Endodermal cell (in vitro differentiated cells): ENCODE results near the gene RPA1. TPM values are rescaled to one million over a fixed set of nuclear protein-coding genes. Genes with fewer than 3 reads are reported as not detected.
A peak's percentile ranks its signal among the peaks of the same experiment; 100 is the strongest.

Experiments used
- DNase-seq: peaks from one replicate; pipeline ENCODE4 v3.0.0-alpha.2; 2017
- H3K27ac ChIP-seq: 2 replicates; pipeline ENCODE4 v1.5.1; 2013; ENCODE audit warnings: mild to moderate bottlenecking, low read depth, low read length, moderate library complexity
- H3K27me3 ChIP-seq: 2 replicates; pipeline ENCODE4 v1.6.1; 2013; ENCODE audit warnings: mild to moderate bottlenecking, low read length, moderate library complexity; ENCODE audit not compliant: insufficient read depth, control insufficient read depth, poor library complexity, severe bottlenecking
- H3K36me3 ChIP-seq: 2 replicates; pipeline ENCODE4 v1.7.0; 2013; ENCODE audit warnings: mild to moderate bottlenecking, low read length, moderate library complexity; ENCODE audit not compliant: control insufficient read depth, insufficient read depth
- H3K4me1 ChIP-seq: one replicate; pipeline ENCODE4 v1.7.0; 2013; ENCODE audit warnings: low read length; ENCODE audit not compliant: control insufficient read depth, insufficient read depth
- H3K4me3 ChIP-seq: 2 replicates; pipeline ENCODE4 v1.5.1; 2013; ENCODE audit warnings: mild to moderate bottlenecking, low read length, moderate library complexity
- H3K9ac ChIP-seq: 2 replicates; pipeline ENCODE4 v1.6.1; 2013; ENCODE audit warnings: mild to moderate bottlenecking, low read length, moderate library complexity; ENCODE audit not compliant: poor library complexity, severe bottlenecking; ENCODE audit errors: extremely low read depth
- H3K9me3 ChIP-seq: 2 replicates; pipeline ENCODE4 v1.6.1; 2013; ENCODE audit warnings: mild to moderate bottlenecking, low read length, moderate library complexity; ENCODE audit not compliant: control insufficient read depth
- H3K27ac Mint-ChIP-seq: 2 replicates; pipeline ENCODE4 v1.8.0; 2020; ENCODE audit warnings: mixed read lengths
- H3K27me3 Mint-ChIP-seq: 2 replicates; pipeline ENCODE4 v1.8.0; 2021; ENCODE audit warnings: mild to moderate bottlenecking, mixed read lengths; ENCODE audit not compliant: insufficient read depth
- H3K36me3 Mint-ChIP-seq: 2 replicates; pipeline ENCODE4 v1.8.0; 2020; ENCODE audit warnings: low read depth, mixed read lengths
- H3K4me1 Mint-ChIP-seq: 2 replicates; pipeline ENCODE4 v1.8.0; 2020; ENCODE audit warnings: mixed read lengths
- H3K4me3 Mint-ChIP-seq: 2 replicates; pipeline ENCODE4 v1.8.0; 2020; ENCODE audit warnings: mild to moderate bottlenecking, moderate library complexity, mixed read lengths
- H3K9me3 Mint-ChIP-seq: 2 replicates; pipeline ENCODE4 v1.8.0; 2020; ENCODE audit warnings: mild to moderate bottlenecking, mixed read lengths
- CTCF ChIP-seq: fragments of 200-600 bp; sonication (generic); conservative IDR thresholded peaks from 2 replicates; pipeline ENCODE4 v1.5.0; 2021; ENCODE audit warnings: antibody characterized with exemption, mild to moderate bottlenecking
- WGBS, 2 experiments: methylation state at CpG; one replicate each; pipeline versions ENCODE4 v1.1.5 to v1.1.7; 2013; ENCODE audit warnings: missing lambda C conversion rate in 2 of 2, mixed read lengths in 1 of 2; ENCODE audit not compliant: insufficient coverage in 1 of 2, insufficient read length in 1 of 2; 5-methylcytosine and 5-hydroxymethylcytosine counted together
- total RNA-seq, 2 donors: library from RNA; stranded (reverse); fragmentation: NEBNext Ultra II Directional in 1 of 2; extraction: Animal tissue kit (Norgen Biotek cat#: 25700) in 1 of 2; gene quantifications; 2 replicates in 1 of 2; 3 replicates in 1 of 2; pipeline ENCODE4 v1.2.1, GENCODE V29; 2021

Gene RPA1
- total RNA-seq, 2 donors from 2014 or later = 190 to 249 TPM

- Mint-ChIP-seq H3K36me3 (peaks cover 76% of the 10 kb centered on the region), H3K4me1 (peaks cover 2% of the 10 kb centered on the region), H3K9me3 (no peaks in the 10 kb centered on the region), H3K27me3 (no peaks in the 10 kb centered on the region), H3K27ac (peak overlapping the region; percentile 60), H3K4me3 (no peak overlapping the region)
- peak; percentile 73 for DNase-seq
- Histone ChIP-seq H3K4me1 (no peaks in the 10 kb centered on the region), H3K4me3 (no peak overlapping the region), H3K36me3 (peaks cover 66% of the 10 kb centered on the region), H3K27ac (no peak overlapping the region), H3K27me3 (no peaks in the 10 kb centered on the region), H3K9ac (no peak overlapping the region), H3K9me3 (no peaks in the 10 kb centered on the region)
- TF ChIP-seq CTCF = peak; percentile 84
- 84 to 86% methylated on average over 15 to 16 of the region's 16 CpGs for WGBS, 2 experiments
Measured at GRCh38 chr17:1783834-1784611, 45.8 kb upstream of the RPA1 start.

- no peak overlapping the region for H3K4me3 Mint-ChIP-seq
- Histone ChIP-seq H3K9ac (no peak overlapping the region), H3K27ac (no peak overlapping the region), H3K9me3 (no peaks in the 10 kb centered on the region), H3K27me3 (no peaks in the 10 kb centered on the region), H3K4me1 (no peaks in the 10 kb centered on the region), H3K4me3 (no peak overlapping the region), H3K36me3 (peaks cover 58% of the 10 kb centered on the region)
- 97 to 98% methylated on average over 4 of the region's 4 CpGs for WGBS, 2 experiments
- TF ChIP-seq CTCF = no peak
- H3K27me3 Mint-ChIP-seq = no peaks in the 10 kb centered on the region
- no peaks in the 10 kb centered on the region for H3K9me3 Mint-ChIP-seq
- no peak for DNase-seq
- H3K36me3 Mint-ChIP-seq = peaks cover 69% of the 10 kb centered on the region
- H3K4me1 Mint-ChIP-seq = peaks cover 2% of the 10 kb centered on the region
- H3K27ac Mint-ChIP-seq = no peak overlapping the region
Measured at GRCh38 chr17:1785930-1786329, 43.9 kb upstream of the RPA1 start.

GRCh38 chr17:1786708-1787107, 43.1 kb upstream of the RPA1 start:
- DNase-seq = no peak
- no peaks in the 10 kb centered on the region for H3K9me3 Mint-ChIP-seq
- H3K36me3 Mint-ChIP-seq = peaks cover 67% of the 10 kb centered on the region
- H3K4me3 Mint-ChIP-seq = no peak overlapping the region
- no peaks in the 10 kb centered on the region for H3K27me3 Mint-ChIP-seq
- no peaks in the 10 kb centered on the region for H3K9me3 ChIP-seq
- no peaks in the 10 kb centered on the region for H3K4me1 ChIP-seq
- no peaks in the 10 kb centered on the region for H3K27me3 ChIP-seq
- H3K27ac ChIP-seq = no peak overlapping the region
- H3K9ac ChIP-seq = no peak overlapping the region
- TF ChIP-seq CTCF = no peak
- H3K4me3 ChIP-seq = no peak overlapping the region
- WGBS, 2 experiments = 96 to 98% methylated on average over 6 to 7 of the region's 7 CpGs
- H3K36me3 ChIP-seq = peaks cover 54% of the 10 kb centered on the region
- H3K4me1 Mint-ChIP-seq = peaks cover 2% of the 10 kb centered on the region
- H3K27ac Mint-ChIP-seq = no peak overlapping the region
